ENCODE measurements around the gene IZUMO2. TPM values are rescaled to one million over a fixed set of nuclear protein-coding genes. Genes with fewer than 3 reads are reported as not detected.
A peak's percentile ranks its signal among the peaks of the same experiment; 100 is the strongest.

IZUMO2 gene
- total RNA-seq, 6 experiments from 2014 or later, result not detected

DNA sequence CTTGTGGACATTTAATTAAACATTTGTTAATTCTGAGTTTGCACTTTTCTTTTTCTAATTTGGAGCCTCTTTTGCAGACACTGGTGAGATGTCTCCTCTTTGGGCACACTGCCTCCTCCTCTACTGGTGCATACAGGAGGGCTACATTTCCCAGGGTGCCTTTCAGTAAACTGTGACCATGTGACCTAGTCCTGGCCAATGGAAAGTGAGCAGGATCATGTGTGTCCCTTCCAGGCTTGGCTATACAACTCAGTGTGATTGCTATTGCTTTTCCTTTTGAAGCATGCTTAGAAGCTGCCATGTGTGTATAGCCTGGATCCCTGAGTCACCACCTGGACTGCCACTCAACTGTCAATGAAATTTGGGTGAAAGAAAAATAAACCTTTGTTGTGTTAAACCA lies 4.5 kb downstream of the IZUMO2 start:
- Histone ChIP-seq H3K9me3 (no peaks in the 10 kb centered on the region), H3K4me1 (no peaks in the 10 kb centered on the region), H3K36me3 (no peaks in the 10 kb centered on the region), H3K27me3 (no peaks in the 10 kb centered on the region), H3K4me3 (no peak overlapping the region), H3K27ac (no peak overlapping the region)
- DNase-seq (no peak), ATAC-seq (no peak)
- intact Hi-C loops (cut with DNase I), result no loop called here
- TF ChIP-seq POLR2A (IDR thresholded peaks at IDR 0.05) (no peak), CTCF (IDR thresholded peaks at IDR 0.05) (no peak)

DNA sequence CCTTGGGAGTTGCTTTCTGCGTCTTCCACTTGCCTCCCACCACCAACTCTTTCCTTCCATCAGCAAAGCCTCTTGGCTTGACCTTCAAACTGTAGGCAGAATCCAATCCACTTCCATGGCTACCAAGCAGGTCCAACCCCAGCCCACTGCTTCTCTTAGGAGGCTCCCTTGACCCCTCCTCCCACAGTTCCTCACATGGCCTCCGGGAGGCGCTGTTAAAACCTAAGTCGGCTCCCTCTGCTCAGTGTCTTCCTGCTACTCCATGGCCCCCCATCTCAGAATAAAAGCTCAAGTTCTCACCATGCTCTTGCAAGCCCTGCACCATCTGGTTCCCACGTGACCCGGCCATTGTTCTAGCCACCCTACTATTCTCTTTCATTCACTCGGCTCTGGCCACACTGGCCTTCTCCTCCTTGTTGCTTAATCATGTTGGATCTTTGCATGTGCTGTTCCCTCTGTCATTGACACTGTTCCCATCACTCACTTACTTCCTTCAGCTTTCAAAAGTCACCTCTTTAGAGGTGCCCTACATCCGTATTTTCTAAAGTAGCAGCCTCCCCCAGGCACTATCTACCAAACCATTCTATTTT lies 7.5 kb downstream of the IZUMO2 start:
- Histone ChIP-seq H3K36me3 (no peaks in the 10 kb centered on the region), H3K4me3 (no peak overlapping the region), H3K4me1 (no peaks in the 10 kb centered on the region), H3K9me3 (no peaks in the 10 kb centered on the region), H3K27me3 (no peaks in the 10 kb centered on the region), H3K27ac (no peak overlapping the region)
- 67% methylated on average over 8 of the region's 8 CpGs for WGBS (ENCODE audit: insufficient coverage, low coverage, low lambda C conversion rate, missing lambda C conversion rate)
- intact Hi-C loops (cut with DNase I), result no loop called here
- DNase-seq, result no peak
- TF ChIP-seq CTCF (IDR thresholded peaks at IDR 0.05), result no peak
- no peak for TF ChIP-seq POLR2A (IDR thresholded peaks at IDR 0.05)
- ATAC-seq, result no peak

- Histone ChIP-seq H3K4me3 (no peak overlapping the region), H3K27ac (no peak overlapping the region), H3K27me3 (no peaks in the 10 kb centered on the region), H3K36me3 (no peaks in the 10 kb centered on the region), H3K9me3 (no peaks in the 10 kb centered on the region), H3K4me1 (no peaks in the 10 kb centered on the region)
- DNase-seq (no peak), ATAC-seq (peak in 1 of 4 donors; percentile 23)
- TF ChIP-seq CTCF (IDR thresholded peaks at IDR 0.05) (no peak), POLR2A (IDR thresholded peaks at IDR 0.05) (no peak)
- intact Hi-C loops (cut with DNase I), result no loop called here
- WGBS (ENCODE audit: insufficient coverage, low coverage, low lambda C conversion rate, missing lambda C conversion rate), result 39% methylated on average over 3 of the region's 16 CpGs
Measured at GRCh38 chr19:50154529-50154928, 8.6 kb downstream of the IZUMO2 start.

- no peak for TF ChIP-seq POLR2A (IDR thresholded peaks at IDR 0.05)
- TF ChIP-seq CTCF (IDR thresholded peaks at IDR 0.05), result no peak
- intact Hi-C loops (cut with DNase I), result no loop called here
Measured at GRCh38 chr19:50152578-50152977, 10.5 kb downstream of the IZUMO2 start.

GRCh38 chr19:50148528-50148927 lies 14.6 kb downstream of the IZUMO2 start:
- intact Hi-C loops (cut with DNase I), result no loop called here
- Histone ChIP-seq H3K4me3 (no peak overlapping the region), H3K36me3 (no peaks in the 10 kb centered on the region), H3K27ac (no peak overlapping the region), H3K4me1 (no peaks in the 10 kb centered on the region), H3K27me3 (no peaks in the 10 kb centered on the region), H3K9me3 (no peaks in the 10 kb centered on the region)
- DNase-seq, result no peak
- ATAC-seq, result no peak
- TF ChIP-seq CTCF (IDR thresholded peaks at IDR 0.05) (no peak), POLR2A (IDR thresholded peaks at IDR 0.05) (no peak)

More at GRCh38 chr19:50152578-50152977, 10.5 kb downstream of the IZUMO2 start:
- H3K27me3 ChIP-seq, result no peaks in the 10 kb centered on the region
- H3K4me3 ChIP-seq, result no peak overlapping the region
- H3K36me3 ChIP-seq, result no peaks in the 10 kb centered on the region
- WGBS (ENCODE audit: insufficient coverage, low coverage, low lambda C conversion rate, missing lambda C conversion rate), result 55% methylated on average over 4 of the region's 4 CpGs
- ATAC-seq (no peak), DNase-seq (no peak)
- no peaks in the 10 kb centered on the region for H3K4me1 ChIP-seq
- H3K27ac ChIP-seq, result no peak overlapping the region
- no peaks in the 10 kb centered on the region for H3K9me3 ChIP-seq

All from right lobe of liver (tissue), 6 donors.